ENCODE measurements around the gene PNMA3. TPM values are rescaled to one million over a fixed set of nuclear protein-coding genes. Genes with fewer than 3 reads are reported as not detected.

PNMA3 gene
- polyA plus RNA-seq, 3 donors, result 0.79 TPM; not detected in 2

- DNase-seq, result no peak
- Mint-ChIP-seq H3K9me3 (peaks cover 0 to 13% (median 2%) of the 10 kb centered on the region in 7 donors), H3K27ac (peak overlapping the region in 1 of 7 donors; percentile 36), H3K4me3 (no peak overlapping the region), H3K36me3 (no peaks in the 10 kb centered on the region), H3K27me3 (ENCODE audit: low read depth in 3 of 3) (peaks cover 0 to 4% (median 0%) of the 10 kb centered on the region in 3 donors), H3K4me1 (peaks cover 5% of the 10 kb centered on the region)
- H3K4me3 ChIP-seq (replicated peaks in 1 of 3; ENCODE audit: low read depth in 2 of 3, low read length in 3 of 3), result no peak overlapping the region
- TF ChIP-seq CTCF (IDR thresholded peaks at IDR 0.05), result no peak
- no peak overlapping the region for H3K27ac ChIP-seq (ENCODE audit: low read depth in 1 of 2, low read length in 2 of 2)
- no peaks in the 10 kb centered on the region for H3K79me2 ChIP-seq (ENCODE audit: insufficient read depth, low read length)
- no peaks in the 10 kb centered on the region for H4K20me1 ChIP-seq (ENCODE audit: insufficient read depth, low read length)
- H3K36me3 ChIP-seq (replicated peaks in 1 of 2; ENCODE audit: control insufficient read depth in 1 of 2, insufficient read depth in 2 of 2, low read length in 2 of 2), result no peaks in the 10 kb centered on the region
- peaks cover 7 to 8% of the 10 kb centered on the region in 2 donors for H3K4me1 ChIP-seq (ENCODE audit: control insufficient read depth in 1 of 2, insufficient read depth in 2 of 2, low read length in 2 of 2)
- intact Hi-C loops (cut with micrococcal nuclease), result loop anchor here (10.0 kb wide), 3 partner anchors 76 to 634 kb away; no protein-coding TSS in a partner anchor
- H3K4me2 ChIP-seq (replicated peaks; ENCODE audit: extremely low read depth, low read length, poor library complexity, severe bottlenecking), result no peak overlapping the region
- H3K9me3 ChIP-seq (replicated peaks in 1 of 2; ENCODE audit: control insufficient read depth in 1 of 2, insufficient read depth in 1 of 2, low read length in 2 of 2), result no peaks in the 10 kb centered on the region
- no peak overlapping the region for H3K9ac ChIP-seq (ENCODE audit: insufficient read depth, low read length, poor library complexity, severe bottlenecking)
- 100% methylated on average over 2 of the region's 12 CpGs for WGBS (ENCODE audit: insufficient coverage)
- no peaks in the 10 kb centered on the region for H3K27me3 ChIP-seq (ENCODE audit: control insufficient read depth in 2 of 2, insufficient read depth in 2 of 2, low read length in 2 of 2)
- no peak overlapping the region for H2AFZ ChIP-seq (ENCODE audit: insufficient read depth, low read depth, low read length, poor library complexity, severe bottlenecking)
Measured at GRCh38 chrX:153030801-153031200, 25.5 kb upstream of the PNMA3 start.

- peak overlapping the region; percentile 81 to 88 for H3K4me3 Mint-ChIP-seq
- 8% methylated on average over 36 of the region's 64 CpGs for WGBS (ENCODE audit: insufficient coverage)
- H2AFZ ChIP-seq (ENCODE audit: insufficient read depth, low read depth, low read length, poor library complexity, severe bottlenecking), result peak overlapping the region; percentile 73
Measured at GRCh38 chrX:153032397-153033118, 23.7 kb upstream of the PNMA3 start.

More at GRCh38 chrX:153032397-153033118, 23.7 kb upstream of the PNMA3 start:
- Histone ChIP-seq H3K9me3 (replicated peaks in 1 of 2; ENCODE audit: control insufficient read depth in 1 of 2, insufficient read depth in 1 of 2, low read length in 2 of 2) (no peaks in the 10 kb centered on the region), H3K27me3 (ENCODE audit: control insufficient read depth in 2 of 2, insufficient read depth in 2 of 2, low read length in 2 of 2) (no peaks in the 10 kb centered on the region), H3K4me2 (replicated peaks; ENCODE audit: extremely low read depth, low read length, poor library complexity, severe bottlenecking) (peak overlapping the region; percentile 62), H3K27ac (ENCODE audit: low read depth in 1 of 2, low read length in 2 of 2) (peak overlapping the region; percentile 50 to 84), H4K20me1 (ENCODE audit: insufficient read depth, low read length) (no peaks in the 10 kb centered on the region), H3K4me3 (replicated peaks in 1 of 3; ENCODE audit: low read depth in 2 of 3, low read length in 3 of 3) (peak overlapping the region; percentile 24 to 67 (median 48)), H3K36me3 (replicated peaks in 1 of 2; ENCODE audit: control insufficient read depth in 1 of 2, insufficient read depth in 2 of 2, low read length in 2 of 2) (no peaks in the 10 kb centered on the region), H3K79me2 (ENCODE audit: insufficient read depth, low read length) (no peaks in the 10 kb centered on the region), H3K4me1 (ENCODE audit: control insufficient read depth in 1 of 2, insufficient read depth in 2 of 2, low read length in 2 of 2) (peaks cover 7 to 8% of the 10 kb centered on the region in 2 donors), H3K9ac (ENCODE audit: insufficient read depth, low read length, poor library complexity, severe bottlenecking) (peak overlapping the region; percentile 50)
- intact Hi-C loops (cut with micrococcal nuclease), result loop anchor here (2.0 to 10.0 kb wide), 4 partner anchors 78 to 632 kb away; no protein-coding TSS in a partner anchor
- peak; percentile 82 for TF ChIP-seq CTCF (IDR thresholded peaks at IDR 0.05)
- peak overlapping the region; percentile 87 to 97 (median 95) for H3K27ac Mint-ChIP-seq
- peak; percentile 68 to 71 (median 68) for DNase-seq
- H3K27me3 Mint-ChIP-seq (ENCODE audit: low read depth in 3 of 3), result peaks cover 0 to 3% (median 0%) of the 10 kb centered on the region in 3 donors
- H3K36me3 Mint-ChIP-seq, result no peaks in the 10 kb centered on the region
- peaks cover 5% of the 10 kb centered on the region for H3K4me1 Mint-ChIP-seq
- peaks cover 0 to 13% (median 2%) of the 10 kb centered on the region in 7 donors for H3K9me3 Mint-ChIP-seq
